Measurements from ENCODE around the gene TRIP13. TPM values are rescaled to one million over a fixed set of nuclear protein-coding genes. Genes with fewer than 3 reads are reported as not detected.

Gene TRIP13
- total and polyA plus RNA-seq, 5 donors, result 0.25 to 0.94 (median 0.54) TPM

GRCh38 chr5:953535-954449, 61.1 kb downstream of the TRIP13 start:
- Histone ChIP-seq H3K27me3 (ENCODE audit: control insufficient read depth, insufficient read depth) (no peaks in the 10 kb centered on the region), H3K9me3 (ENCODE audit: control insufficient read depth, low read length) (no peaks in the 10 kb centered on the region), H3K27ac (ENCODE audit: low read length) (no peak overlapping the region), H3K4me1 (ENCODE audit: control insufficient read depth, insufficient read depth, low read length) (peaks cover 2% of the 10 kb centered on the region), H3K4me3 (ENCODE audit: low read length) (no peak overlapping the region)
- peak in 1 of 3 donors; percentile 20 for DNase-seq
- ATAC-seq, result no peak
- intact Hi-C loops (cut with DNase I), result no loop called here
- WGBS, result 86% methylated on average over 24 of the region's 24 CpGs

- ATAC-seq (no peak), DNase-seq (peak in 1 of 3 donors; percentile 26)
- Histone ChIP-seq H3K27me3 (ENCODE audit: control insufficient read depth, insufficient read depth) (no peaks in the 10 kb centered on the region), H3K4me1 (ENCODE audit: control insufficient read depth, insufficient read depth, low read length) (peaks cover 4% of the 10 kb centered on the region), H3K4me3 (ENCODE audit: low read length) (no peak overlapping the region), H3K9me3 (ENCODE audit: control insufficient read depth, low read length) (no peaks in the 10 kb centered on the region), H3K27ac (ENCODE audit: low read length) (no peak overlapping the region)
- intact Hi-C loops (cut with DNase I), result no loop called here
- WGBS, result 89% methylated on average over 32 of the region's 32 CpGs
These were observed 63.4 kb downstream of the TRIP13 start for GRCh38 chr5:955886-956761.

GRCh38 chr5:956941-957747, 64.5 kb downstream of the TRIP13 start:
- peak in 2 of 3 donors; percentile 73 to 76 for DNase-seq
- H3K4me1 ChIP-seq (ENCODE audit: control insufficient read depth, insufficient read depth, low read length), result peaks cover 4% of the 10 kb centered on the region
- H3K27me3 ChIP-seq (ENCODE audit: control insufficient read depth, insufficient read depth), result no peaks in the 10 kb centered on the region
- 40% methylated on average over 26 of the region's 26 CpGs for WGBS
- peak; percentile 43 to 51 for ATAC-seq
- intact Hi-C loops (cut with DNase I), result no loop called here
- no peak overlapping the region for H3K27ac ChIP-seq (ENCODE audit: low read length)
- no peaks in the 10 kb centered on the region for H3K9me3 ChIP-seq (ENCODE audit: control insufficient read depth, low read length)
- no peak overlapping the region for H3K4me3 ChIP-seq (ENCODE audit: low read length)

- no peak overlapping the region for H3K4me3 ChIP-seq (ENCODE audit: low read length)
- ATAC-seq (peak in 1 of 2 donors; percentile 2), DNase-seq (no peak)
- no peak overlapping the region for H3K27ac ChIP-seq (ENCODE audit: low read length)
- H3K9me3 ChIP-seq (ENCODE audit: control insufficient read depth, low read length), result no peaks in the 10 kb centered on the region
- H3K4me1 ChIP-seq (ENCODE audit: control insufficient read depth, insufficient read depth, low read length), result peaks cover 4% of the 10 kb centered on the region
- no peaks in the 10 kb centered on the region for H3K27me3 ChIP-seq (ENCODE audit: control insufficient read depth, insufficient read depth)
- 69% methylated on average over 23 of the region's 23 CpGs for WGBS
- intact Hi-C loops (cut with DNase I), result no loop called here
These were observed 65.2 kb downstream of the TRIP13 start for GRCh38 chr5:957748-958485.

GRCh38 chr5:958701-959571, 66.3 kb downstream of the TRIP13 start:
- peak; percentile 55 to 76 (median 72) for DNase-seq
- Histone ChIP-seq H3K27ac (ENCODE audit: low read length) (no peak overlapping the region), H3K9me3 (ENCODE audit: control insufficient read depth, low read length) (no peaks in the 10 kb centered on the region), H3K4me3 (ENCODE audit: low read length) (no peak overlapping the region), H3K27me3 (ENCODE audit: control insufficient read depth, insufficient read depth) (no peaks in the 10 kb centered on the region), H3K4me1 (ENCODE audit: control insufficient read depth, insufficient read depth, low read length) (peaks cover 4% of the 10 kb centered on the region)
- 70% methylated on average over 48 of the region's 48 CpGs for WGBS
- intact Hi-C loops (cut with DNase I), result no loop called here
- peak; percentile 7 to 48 for ATAC-seq

- Histone ChIP-seq H3K9me3 (ENCODE audit: control insufficient read depth, low read length) (no peaks in the 10 kb centered on the region), H3K27ac (ENCODE audit: low read length) (no peak overlapping the region), H3K27me3 (ENCODE audit: control insufficient read depth, insufficient read depth) (no peaks in the 10 kb centered on the region), H3K4me3 (ENCODE audit: low read length) (no peak overlapping the region), H3K4me1 (ENCODE audit: control insufficient read depth, insufficient read depth, low read length) (peaks cover 4% of the 10 kb centered on the region)
- intact Hi-C loops (cut with DNase I), result no loop called here
- DNase-seq, result peak in 2 of 3 donors; percentile 36 to 53
- no peak for ATAC-seq
- WGBS, result 89% methylated on average over 47 of the region's 47 CpGs
These were observed 67.2 kb downstream of the TRIP13 start for GRCh38 chr5:959581-960531.

GRCh38 chr5:960551-960950, 67.9 kb downstream of the TRIP13 start:
- H3K27me3 ChIP-seq (ENCODE audit: control insufficient read depth, insufficient read depth), result no peaks in the 10 kb centered on the region
- ATAC-seq, result no peak
- 67% methylated on average over 7 of the region's 7 CpGs for WGBS

GRCh38 chr5:961002-961710, 68.5 kb downstream of the TRIP13 start:
- WGBS, result 65% methylated on average over 27 of the region's 27 CpGs
- ATAC-seq, result no peak
- peak in 2 of 3 donors; percentile 57 to 64 for DNase-seq

More at GRCh38 chr5:960551-960950, 67.9 kb downstream of the TRIP13 start:
- peak in 2 of 3 donors; percentile 47 to 66 for DNase-seq
- Histone ChIP-seq H3K4me3 (ENCODE audit: low read length) (no peak overlapping the region), H3K27ac (ENCODE audit: low read length) (no peak overlapping the region), H3K4me1 (ENCODE audit: control insufficient read depth, insufficient read depth, low read length) (peaks cover 4% of the 10 kb centered on the region), H3K9me3 (ENCODE audit: control insufficient read depth, low read length) (no peaks in the 10 kb centered on the region)
- intact Hi-C loops (cut with DNase I), result no loop called here

More at GRCh38 chr5:961002-961710, 68.5 kb downstream of the TRIP13 start:
- Histone ChIP-seq H3K27ac (ENCODE audit: low read length) (no peak overlapping the region), H3K27me3 (ENCODE audit: control insufficient read depth, insufficient read depth) (no peaks in the 10 kb centered on the region), H3K9me3 (ENCODE audit: control insufficient read depth, low read length) (no peaks in the 10 kb centered on the region), H3K4me1 (ENCODE audit: control insufficient read depth, insufficient read depth, low read length) (peaks cover 4% of the 10 kb centered on the region), H3K4me3 (ENCODE audit: low read length) (no peak overlapping the region)
- intact Hi-C loops (cut with DNase I), result no loop called here
